Measurements from ENCODE around the gene MBD2. TPM values are rescaled to one million over a fixed set of nuclear protein-coding genes. Genes with fewer than 3 reads are reported as not detected.
"Not testable (repeated sequence)": the region's sequence is repeated elsewhere in the genome, so short reads cannot be mapped to it uniquely, and the experiment has no call there.

The MBD2 gene
- total RNA-seq = 43.6 TPM
- long read RNA-seq, full-length matches to known transcripts = 103 of 107 reads
- long read RNA-seq, partial matches to known transcripts = 0 of 107 reads
- long read RNA-seq, other reads (novel, unspliced or antisense) = 4 of 107 reads

GRCh38 chr18:54224379-54225014 lies at the start of gene MBD2:
TSS of gene MBD2 (minus strand) at chr18:54224669. CDS start at chr18:54224559, 110 bp downstream.
- ATAC-seq (ENCODE audit: poor library complexity) = peak; percentile 100
- peak; percentile 98 for DNase-seq
- intact Hi-C loops (cut with DNase I) = loop anchor here (2.0 kb wide), 1 partner anchor 46 kb away; no protein-coding TSS in a partner anchor

- intact Hi-C loops (cut with DNase I) = loop anchor here (2.0 kb wide), 1 partner anchor 45 kb away; the partner anchor contains the start of gene MBD2
- ATAC-seq (ENCODE audit: poor library complexity) (peak; percentile 57), DNase-seq (no peak)
Measured at GRCh38 chr18:54269893-54270844, 45.7 kb upstream of the MBD2 start.

- DNase-seq = no peak
- ATAC-seq (ENCODE audit: poor library complexity) = no peak
- intact Hi-C loops (cut with DNase I) = no loop called here
Measured at GRCh38 chr18:54268751-54269150, 44.3 kb upstream of the MBD2 start.

GRCh38 chr18:54267701-54268100 lies 43.2 kb upstream of the MBD2 start:
- intact Hi-C loops (cut with DNase I) = no loop called here
- no peak for DNase-seq
- ATAC-seq (ENCODE audit: poor library complexity) = no peak

GRCh38 chr18:54263904-54264336 lies 39.5 kb upstream of the MBD2 start:
- no peak for ATAC-seq (ENCODE audit: poor library complexity)
- intact Hi-C loops (cut with DNase I) = no loop called here
- DNase-seq = no peak

GRCh38 chr18:54261894-54262293 lies 37.4 kb upstream of the MBD2 start:
- intact Hi-C loops (cut with DNase I) = no loop called here
- no peak for ATAC-seq (ENCODE audit: poor library complexity)
- no peak for DNase-seq

GRCh38 chr18:54260396-54261072 lies 36.1 kb upstream of the MBD2 start:
- intact Hi-C loops (cut with DNase I) = no loop called here
- DNase-seq = no peak
- ATAC-seq (ENCODE audit: poor library complexity) = peak; percentile 64

- DNase-seq; intact Hi-C loops (cut with DNase I); ATAC-seq (ENCODE audit: poor library complexity): not testable (repeated sequence)
Measured at GRCh38 chr18:54257818-54258217, 33.3 kb upstream of the MBD2 start.

GRCh38 chr18:54257015-54257414 lies 32.5 kb upstream of the MBD2 start:
- ATAC-seq (ENCODE audit: poor library complexity) (peak; percentile 68), DNase-seq (no peak)
- intact Hi-C loops (cut with DNase I) = no loop called here

GRCh38 chr18:54255141-54255540 lies 30.7 kb upstream of the MBD2 start:
- no peak for DNase-seq
- ATAC-seq (ENCODE audit: poor library complexity) = no peak
- intact Hi-C loops (cut with DNase I) = no loop called here

- ATAC-seq (ENCODE audit: poor library complexity) = peak; percentile 32
- DNase-seq = no peak
- intact Hi-C loops (cut with DNase I) = no loop called here
Measured at GRCh38 chr18:54254265-54254758, 29.8 kb upstream of the MBD2 start.

- DNase-seq (no peak), ATAC-seq (ENCODE audit: poor library complexity) (peak; percentile 41)
Measured at GRCh38 chr18:54251606-54252390, 27.3 kb upstream of the MBD2 start.

GRCh38 chr18:54250846-54251261 lies 26.4 kb upstream of the MBD2 start:
- ATAC-seq (ENCODE audit: poor library complexity) = no peak
- no peak for DNase-seq
- intact Hi-C loops (cut with DNase I) = no loop called here

More at GRCh38 chr18:54251606-54252390, 27.3 kb upstream of the MBD2 start:
- intact Hi-C loops (cut with DNase I) = no loop called here

- no peak for ATAC-seq (ENCODE audit: poor library complexity)
- intact Hi-C loops (cut with DNase I) = no loop called here
Measured at GRCh38 chr18:54247511-54248175, 23.2 kb upstream of the MBD2 start.

GRCh38 chr18:54242327-54242726 lies 17.9 kb upstream of the MBD2 start:
- DNase-seq = no peak
- ATAC-seq (ENCODE audit: poor library complexity) = no peak
- intact Hi-C loops (cut with DNase I) = no loop called here

More at GRCh38 chr18:54247511-54248175, 23.2 kb upstream of the MBD2 start:
- no peak for DNase-seq

- ATAC-seq (ENCODE audit: poor library complexity) (no peak), DNase-seq (no peak)
- intact Hi-C loops (cut with DNase I) = no loop called here
Measured at GRCh38 chr18:54241483-54241882, 17.0 kb upstream of the MBD2 start.

- ATAC-seq (ENCODE audit: poor library complexity) (peak; percentile 51), DNase-seq (peak; percentile 55)
- intact Hi-C loops (cut with DNase I) = no loop called here
Measured at GRCh38 chr18:54240629-54241107, 16.2 kb upstream of the MBD2 start.
